Measurements from ENCODE around the gene PLCB1.
"Not testable (repeated sequence)": the region's sequence is repeated elsewhere in the genome, so short reads cannot be mapped to it uniquely, and the experiment has no call there.

PLCB1 gene

GRCh38 chr20:8372824-8373380 is 240.8 kb downstream of the PLCB1 start:
- Mint-ChIP-seq H3K9me3 (no peaks in the 10 kb centered on the region), H3K27ac (no peak overlapping the region), H3K27me3 (peaks cover 1% of the 10 kb centered on the region), H3K4me3 (no peak overlapping the region), H3K4me1 (ENCODE audit: low read depth) (peaks cover 16% of the 10 kb centered on the region), H3K36me3 (ENCODE audit: low read depth) (no peaks in the 10 kb centered on the region)
- intact Hi-C loops (cut with micrococcal nuclease): no loop called here

- no peaks in the 10 kb centered on the region for H3K36me3 Mint-ChIP-seq (ENCODE audit: low read depth)
- intact Hi-C loops (cut with micrococcal nuclease): no loop called here
- no peak overlapping the region for H3K4me3 Mint-ChIP-seq
- peaks cover 1% of the 10 kb centered on the region for H3K27me3 Mint-ChIP-seq
- H3K4me1 Mint-ChIP-seq (ENCODE audit: low read depth): peaks cover 14% of the 10 kb centered on the region
- H3K27ac Mint-ChIP-seq: no peak overlapping the region
- no peaks in the 10 kb centered on the region for H3K9me3 Mint-ChIP-seq
These were observed 241.5 kb downstream of the PLCB1 start for GRCh38 chr20:8373579-8373978.

GRCh38 chr20:8375898-8376297 is 243.8 kb downstream of the PLCB1 start:
- no peak overlapping the region for H3K4me3 Mint-ChIP-seq
- no peaks in the 10 kb centered on the region for H3K9me3 Mint-ChIP-seq
- intact Hi-C loops (cut with micrococcal nuclease): no loop called here
- H3K27me3 Mint-ChIP-seq: no peaks in the 10 kb centered on the region
- no peaks in the 10 kb centered on the region for H3K36me3 Mint-ChIP-seq (ENCODE audit: low read depth)
- peaks cover 7% of the 10 kb centered on the region for H3K4me1 Mint-ChIP-seq (ENCODE audit: low read depth)
- H3K27ac Mint-ChIP-seq: no peak overlapping the region

- H3K9me3 Mint-ChIP-seq: no peaks in the 10 kb centered on the region
- H3K36me3 Mint-ChIP-seq (ENCODE audit: low read depth): no peaks in the 10 kb centered on the region
- H3K4me3 Mint-ChIP-seq: no peak overlapping the region
- H3K27ac Mint-ChIP-seq: no peak overlapping the region
- intact Hi-C loops (cut with micrococcal nuclease): no loop called here
- H3K27me3 Mint-ChIP-seq: no peaks in the 10 kb centered on the region
- H3K4me1 Mint-ChIP-seq (ENCODE audit: low read depth): peaks cover 7% of the 10 kb centered on the region
These were observed 244.9 kb downstream of the PLCB1 start for GRCh38 chr20:8376940-8377339.

GRCh38 chr20:8379125-8379524 is 247.1 kb downstream of the PLCB1 start:
- H3K9me3 Mint-ChIP-seq; intact Hi-C loops (cut with micrococcal nuclease); H3K36me3 Mint-ChIP-seq (ENCODE audit: low read depth); H3K4me3 Mint-ChIP-seq; H3K4me1 Mint-ChIP-seq (ENCODE audit: low read depth); H3K27ac Mint-ChIP-seq; H3K27me3 Mint-ChIP-seq: not testable (repeated sequence)

- H3K4me3 Mint-ChIP-seq: no peak overlapping the region
- no peaks in the 10 kb centered on the region for H3K27me3 Mint-ChIP-seq
- intact Hi-C loops (cut with micrococcal nuclease): no loop called here
- H3K27ac Mint-ChIP-seq: no peak overlapping the region
- H3K9me3 Mint-ChIP-seq: no peaks in the 10 kb centered on the region
- H3K4me1 Mint-ChIP-seq (ENCODE audit: low read depth): no peaks in the 10 kb centered on the region
- H3K36me3 Mint-ChIP-seq (ENCODE audit: low read depth): no peaks in the 10 kb centered on the region
These were observed 253.2 kb downstream of the PLCB1 start for GRCh38 chr20:8385247-8385646.

GRCh38 chr20:8386991-8387390 is 254.9 kb downstream of the PLCB1 start:
- intact Hi-C loops (cut with micrococcal nuclease): no loop called here
- H3K4me1 Mint-ChIP-seq (ENCODE audit: low read depth): no peaks in the 10 kb centered on the region
- H3K9me3 Mint-ChIP-seq: no peaks in the 10 kb centered on the region
- H3K4me3 Mint-ChIP-seq: no peak overlapping the region
- H3K36me3 Mint-ChIP-seq (ENCODE audit: low read depth): no peaks in the 10 kb centered on the region
- no peaks in the 10 kb centered on the region for H3K27me3 Mint-ChIP-seq
- H3K27ac Mint-ChIP-seq: no peak overlapping the region

- intact Hi-C loops (cut with micrococcal nuclease): loop anchor here (2.0 kb wide), 2 partner anchors 255 to 345 kb away; partner anchors contain the start of gene PLCB1
- no peak overlapping the region for H3K27ac Mint-ChIP-seq
- no peaks in the 10 kb centered on the region for H3K9me3 Mint-ChIP-seq
- no peaks in the 10 kb centered on the region for H3K4me1 Mint-ChIP-seq (ENCODE audit: low read depth)
- no peak overlapping the region for H3K4me3 Mint-ChIP-seq
- H3K27me3 Mint-ChIP-seq: no peaks in the 10 kb centered on the region
- H3K36me3 Mint-ChIP-seq (ENCODE audit: low read depth): no peaks in the 10 kb centered on the region
These were observed 256.1 kb downstream of the PLCB1 start for GRCh38 chr20:8388141-8388540.

- intact Hi-C loops (cut with micrococcal nuclease): loop anchor here (2.0 kb wide), 2 partner anchors 256 to 346 kb away; partner anchors contain the start of gene PLCB1
- H3K4me1 Mint-ChIP-seq (ENCODE audit: low read depth): no peaks in the 10 kb centered on the region
- H3K9me3 Mint-ChIP-seq: no peaks in the 10 kb centered on the region
- no peak overlapping the region for H3K4me3 Mint-ChIP-seq
- H3K27ac Mint-ChIP-seq: no peak overlapping the region
- no peaks in the 10 kb centered on the region for H3K27me3 Mint-ChIP-seq
- no peaks in the 10 kb centered on the region for H3K36me3 Mint-ChIP-seq (ENCODE audit: low read depth)
These were observed 256.6 kb downstream of the PLCB1 start for GRCh38 chr20:8388707-8389106.

- Mint-ChIP-seq H3K27ac (no peak overlapping the region), H3K27me3 (no peaks in the 10 kb centered on the region), H3K4me1 (ENCODE audit: low read depth) (peaks cover 5% of the 10 kb centered on the region), H3K9me3 (no peaks in the 10 kb centered on the region), H3K36me3 (ENCODE audit: low read depth) (no peaks in the 10 kb centered on the region), H3K4me3 (no peak overlapping the region)
- intact Hi-C loops (cut with micrococcal nuclease): loop anchor here (2.0 to 5.0 kb wide), 3 partner anchors 257 to 347 kb away; partner anchors contain the start of gene PLCB1
These were observed 257.4 kb downstream of the PLCB1 start for GRCh38 chr20:8389381-8390036.

GRCh38 chr20:8390037-8390433 is 258.0 kb downstream of the PLCB1 start:
- Mint-ChIP-seq H3K9me3 (no peaks in the 10 kb centered on the region), H3K27me3 (no peaks in the 10 kb centered on the region), H3K27ac (no peak overlapping the region), H3K36me3 (ENCODE audit: low read depth) (no peaks in the 10 kb centered on the region), H3K4me1 (ENCODE audit: low read depth) (peaks cover 5% of the 10 kb centered on the region), H3K4me3 (no peak overlapping the region)
- intact Hi-C loops (cut with micrococcal nuclease): loop anchor here (5.0 kb wide), 1 partner anchor 332 kb away; no protein-coding TSS in a partner anchor

- Mint-ChIP-seq H3K27ac (no peak overlapping the region), H3K4me3 (no peak overlapping the region), H3K4me1 (ENCODE audit: low read depth) (peaks cover 5% of the 10 kb centered on the region), H3K27me3 (no peaks in the 10 kb centered on the region), H3K9me3 (no peaks in the 10 kb centered on the region), H3K36me3 (ENCODE audit: low read depth) (no peaks in the 10 kb centered on the region)
- intact Hi-C loops (cut with micrococcal nuclease): loop anchor here (5.0 kb wide), 1 partner anchor 332 kb away; no protein-coding TSS in a partner anchor
These were observed 258.4 kb downstream of the PLCB1 start for GRCh38 chr20:8390500-8390899.

GRCh38 chr20:8393381-8393780 is 261.3 kb downstream of the PLCB1 start:
- Mint-ChIP-seq H3K27me3 (no peaks in the 10 kb centered on the region), H3K36me3 (ENCODE audit: low read depth) (no peaks in the 10 kb centered on the region), H3K4me1 (ENCODE audit: low read depth) (peaks cover 16% of the 10 kb centered on the region), H3K9me3 (peaks cover 2% of the 10 kb centered on the region), H3K4me3 (no peak overlapping the region), H3K27ac (no peak overlapping the region)
- intact Hi-C loops (cut with micrococcal nuclease): loop anchor here (5.0 kb wide), 1 partner anchor 329 kb away; no protein-coding TSS in a partner anchor

- intact Hi-C loops (cut with micrococcal nuclease): loop anchor here (5.0 kb wide), 1 partner anchor 328 kb away; no protein-coding TSS in a partner anchor
These were observed 262.4 kb downstream of the PLCB1 start for GRCh38 chr20:8394308-8394945.

More at GRCh38 chr20:8394308-8394945, 262.4 kb downstream of the PLCB1 start:
- H3K27me3 Mint-ChIP-seq: no peaks in the 10 kb centered on the region
- H3K36me3 Mint-ChIP-seq (ENCODE audit: low read depth): no peaks in the 10 kb centered on the region
- H3K9me3 Mint-ChIP-seq: peaks cover 6% of the 10 kb centered on the region
- peaks cover 24% of the 10 kb centered on the region for H3K4me1 Mint-ChIP-seq (ENCODE audit: low read depth)
- no peak overlapping the region for H3K27ac Mint-ChIP-seq
- no peak overlapping the region for H3K4me3 Mint-ChIP-seq

Data from dendritic cell treated with granulocyte-macrophage colony-stimulating factor and Interleukin-4, amounts not matched to agents 40 ng/mL and 50 ng/mL, for 4 days (primary cell).